PC-3 (cell line): ENCODE results near the gene H3-3A. TPM values are rescaled to one million over a fixed set of nuclear protein-coding genes. Genes with fewer than 3 reads are reported as not detected.

Experiments used
- ATAC-seq: fragments of 200-7000 bp; cut with Tn5 transposase; 2 replicates; pipeline ENCODE4 v1.9.1; 2020; ENCODE audit warnings: mild to moderate bottlenecking, moderate library complexity
- BruUV-seq: library from RNA; stranded (reverse); fragments of 400-500 nt; replicated peaks from 2 replicates; lab custom pipeline; 2021; lab: Mats Ljungman, UMichigan
- CTCF ChIA-PET: fragments of 300-600 bp; sonication (Branson Sonifier 250); formaldehyde crosslinking; loops from one replicate; lab custom pipeline; 2022; ENCODE audit warnings: antibody characterized with exemption; lab: Charles Lee
- POLR2A ChIA-PET: fragments of 300-600 bp; sonication (Branson Sonifier 250); formaldehyde crosslinking; loops from one replicate; lab custom pipeline; 2022; ENCODE audit warnings: antibody characterized with exemption; ENCODE audit not compliant: unreplicated experiment; lab: Charles Lee
- DNase-seq: peaks from one replicate; pipeline ENCODE4 v3.0.0-alpha.2; 2015
- H2AFZ ChIP-seq: fragments of 300-600 bp; sonication (generic); 2 replicates; pipeline ENCODE4 v1.6.0; 2016; ENCODE audit warnings: antibody characterized with exemption, low read length
- H3F3A ChIP-seq: fragments of 300-600 bp; sonication (generic); one replicate; pipeline ENCODE4 v1.6.0; 2017; ENCODE audit warnings: antibody characterized with exemption, low read length, control low read depth, mild to moderate bottlenecking; ENCODE audit not compliant: unreplicated experiment
- H3K27ac ChIP-seq: fragments of 300-600 bp; sonication (generic); 2 replicates; pipeline ENCODE4 v1.5.1; 2016; ENCODE audit warnings: mild to moderate bottlenecking, low read length
- H3K27me3 ChIP-seq: fragments of 300-600 bp; sonication (generic); 2 replicates; pipeline ENCODE4 v1.6.1; 2016; ENCODE audit warnings: low read length, mixed read lengths
- H3K36me3 ChIP-seq: fragments of 300-600 bp; sonication (generic); 2 replicates; pipeline ENCODE4 v1.6.1; 2016; ENCODE audit warnings: low read depth, mixed run types, low read length, mixed read lengths
- H3K4me1 ChIP-seq: fragments of 300-600 bp; sonication (generic); 2 replicates; pipeline ENCODE4 v1.5.1; 2016; ENCODE audit warnings: low read length; ENCODE audit not compliant: insufficient read depth
- H3K4me2 ChIP-seq: fragments of 300-600 bp; sonication (generic); 2 replicates; pipeline ENCODE4 v1.6.0; 2016; ENCODE audit warnings: low read length
- H3K4me3 ChIP-seq: fragments of 300-600 bp; sonication (generic); 2 replicates; pipeline ENCODE4 v1.5.1; 2016; ENCODE audit warnings: mild to moderate bottlenecking, low read length, mixed read lengths
- H3K79me2 ChIP-seq: fragments of 300-600 bp; sonication (generic); 2 replicates; pipeline ENCODE4 v1.6.1; 2017; ENCODE audit warnings: low read length, mixed read lengths
- H3K9ac ChIP-seq: fragments of 300-600 bp; sonication (generic); 2 replicates; pipeline ENCODE4 v1.6.0; 2016; ENCODE audit warnings: mild to moderate bottlenecking, low read length
- H3K9me2 ChIP-seq: fragments of 300-600 bp; sonication (generic); replicated peaks from 2 replicates; pipeline ENCODE4 v1.6.1; 2016; ENCODE audit warnings: mixed run types, low read length, mixed read lengths
- H3K9me3 ChIP-seq: fragments of 300-600 bp; sonication (generic); 2 replicates; pipeline ENCODE4 v1.6.1; 2016; ENCODE audit warnings: low read length, mixed read lengths
- H4K20me1 ChIP-seq: fragments of 300-600 bp; sonication (generic); 2 replicates; pipeline ENCODE4 v1.6.1; 2016; ENCODE audit warnings: low read length, mixed read lengths
- EZH2 ChIP-seq: fragments of 300-600 bp; sonication (generic); IDR thresholded peaks from one replicate; pipeline ENCODE4 v1.6.1; 2017; ENCODE audit warnings: antibody characterized with exemption, mild to moderate bottlenecking, low read length; ENCODE audit not compliant: unreplicated experiment
- EZH2phosphoT487 ChIP-seq: fragments of 300-600 bp; sonication (generic); IDR thresholded peaks from 2 replicates; pipeline ENCODE4 v1.6.1; 2018; ENCODE audit warnings: mild to moderate bottlenecking, antibody characterized with exemption, low read length, borderline replicate concordance
- intact Hi-C: fragments of 100-400 bp; cut with micrococcal nuclease; formaldehyde crosslinking; loops from 2 replicates; pipeline ENCODE4 v1.9.0; 2023
- total RNA-seq: library from RNA; depleted of rRNA; stranded (reverse); fragments of >200 nt; gene quantifications from 2 replicates; pipeline ENCODE4 v1.2.3, GENCODE V29; 2014
- TF ChIP-seq, protein P1 (sequence below): fragments of 300-600 bp; sonication (generic); conservative IDR thresholded peaks from 2 replicates; pipeline ENCODE4 v1.5.1; 2017; ENCODE audit warnings: antibody characterized with exemption, low read depth, mild to moderate bottlenecking, low read length

The H3-3A gene
- total RNA-seq, 1 experiment from 2014 or later, result 273 TPM

DNA sequence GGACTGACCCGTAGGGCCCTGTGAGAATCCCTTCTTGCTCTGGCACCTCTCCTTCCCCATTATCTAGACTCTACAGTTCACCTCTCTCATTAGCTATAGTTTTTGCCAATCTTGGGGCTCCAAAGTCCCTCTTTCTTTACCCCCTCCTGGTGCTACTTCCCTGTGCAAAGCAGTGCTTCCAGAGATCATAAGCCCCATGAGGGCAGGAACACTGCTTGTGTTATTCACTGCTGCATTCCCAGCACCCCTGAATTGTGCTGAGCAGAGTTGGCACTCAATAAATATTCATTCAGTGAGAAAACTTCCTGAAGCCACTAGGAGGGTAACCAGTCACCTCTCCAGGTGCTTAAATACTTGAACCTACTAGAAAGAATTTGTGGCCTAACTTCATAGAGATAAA lies 2.1 kb upstream of the H3-3A start:
- intact Hi-C loops, result no loop called here
- CTCF ChIA-PET, result interaction anchor here (0.7 kb wide), 1 partner anchor 61 kb away, joined by 6 read pairs; no protein-coding TSS in a partner anchor
- peak overlapping the region; percentile 72; the same call in 1 of the 2 replicates for H3K4me3 ChIP-seq
- H3K9me3 ChIP-seq, result no peaks in the 10 kb centered on the region
- peaks cover 23% of the 10 kb centered on the region for H4K20me1 ChIP-seq
- TF ChIP-seq EZH2phosphoT487 (no peak), EZH2 (no peak)
- TF ChIP-seq, protein P1, sequence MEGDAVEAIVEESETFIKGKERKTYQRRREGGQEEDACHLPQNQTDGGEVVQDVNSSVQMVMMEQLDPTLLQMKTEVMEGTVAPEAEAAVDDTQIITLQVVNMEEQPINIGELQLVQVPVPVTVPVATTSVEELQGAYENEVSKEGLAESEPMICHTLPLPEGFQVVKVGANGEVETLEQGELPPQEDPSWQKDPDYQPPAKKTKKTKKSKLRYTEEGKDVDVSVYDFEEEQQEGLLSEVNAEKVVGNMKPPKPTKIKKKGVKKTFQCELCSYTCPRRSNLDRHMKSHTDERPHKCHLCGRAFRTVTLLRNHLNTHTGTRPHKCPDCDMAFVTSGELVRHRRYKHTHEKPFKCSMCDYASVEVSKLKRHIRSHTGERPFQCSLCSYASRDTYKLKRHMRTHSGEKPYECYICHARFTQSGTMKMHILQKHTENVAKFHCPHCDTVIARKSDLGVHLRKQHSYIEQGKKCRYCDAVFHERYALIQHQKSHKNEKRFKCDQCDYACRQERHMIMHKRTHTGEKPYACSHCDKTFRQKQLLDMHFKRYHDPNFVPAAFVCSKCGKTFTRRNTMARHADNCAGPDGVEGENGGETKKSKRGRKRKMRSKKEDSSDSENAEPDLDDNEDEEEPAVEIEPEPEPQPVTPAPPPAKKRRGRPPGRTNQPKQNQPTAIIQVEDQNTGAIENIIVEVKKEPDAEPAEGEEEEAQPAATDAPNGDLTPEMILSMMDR, result no peak
- H3K9me2 ChIP-seq, result no peaks in the 10 kb centered on the region
- no peak for DNase-seq
- no TSS peak for BruUV-seq
- peak overlapping the region; percentile 90 for H3K4me2 ChIP-seq
- H3F3A ChIP-seq, result peaks cover 4% of the 10 kb centered on the region
- ATAC-seq, result no peak
- POLR2A ChIA-PET, result no interaction called here
- no peaks in the 10 kb centered on the region for H3K27me3 ChIP-seq
- peaks cover 33% of the 10 kb centered on the region for H3K79me2 ChIP-seq
- H3K4me1 ChIP-seq, result peaks cover 19% of the 10 kb centered on the region
- H3K27ac ChIP-seq, result no peak overlapping the region
- H3K9ac ChIP-seq, result no peak overlapping the region
- no peak overlapping the region for H2AFZ ChIP-seq
- H3K36me3 ChIP-seq, result peaks cover 8% of the 10 kb centered on the region; the same call in 1 of the 2 replicates

DNA sequence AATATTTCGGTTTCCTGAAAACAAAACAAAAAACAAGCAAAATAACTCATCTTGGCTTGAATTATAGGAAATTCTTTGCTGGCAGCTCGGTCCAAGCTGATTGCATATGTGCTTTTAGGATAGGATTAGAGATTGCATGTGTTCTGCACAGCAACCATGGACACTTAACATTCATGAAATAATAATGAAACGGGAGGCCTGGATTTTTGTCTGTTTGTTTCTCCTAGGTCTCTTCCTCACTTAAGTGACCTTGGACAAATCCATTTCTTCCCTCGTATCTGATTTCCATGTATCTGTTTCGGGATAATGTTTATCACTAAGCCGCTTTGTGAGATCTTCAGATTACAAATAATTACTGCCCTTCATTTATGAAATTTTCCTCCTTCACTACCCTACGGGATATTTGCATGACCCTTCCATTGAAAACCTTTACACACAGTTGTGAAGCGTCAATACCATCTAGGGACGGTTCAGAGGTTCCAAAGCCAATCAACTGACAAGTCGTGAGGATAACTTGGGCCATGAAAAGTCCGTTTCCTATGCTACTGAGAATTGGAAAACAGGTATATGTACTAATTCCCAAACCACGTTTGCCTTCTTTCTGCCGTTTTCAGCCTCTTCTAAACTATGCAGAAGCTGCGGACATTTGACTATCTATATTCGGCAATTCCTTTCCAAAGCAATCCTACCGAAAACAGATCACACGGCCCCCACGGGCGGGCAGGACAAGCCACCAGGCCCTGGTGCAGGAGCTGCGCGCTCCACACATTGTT lies 1.3 kb upstream of the H3-3A start:
- peaks cover 4% of the 10 kb centered on the region for H3F3A ChIP-seq
- POLR2A ChIA-PET, result interaction anchor here (0.7 to 1.7 kb wide), 3 partner anchors 22 to 62 kb away, joined by 3 to 13 read pairs (median 8); partner anchors contain the start of gene SDE2
- ATAC-seq (no peak; the same call in 1 of the 2 replicates), DNase-seq (peak; percentile 25)
- CTCF ChIA-PET, result interaction anchor here (0.6 to 1.0 kb wide), 2 partner anchors 11 to 47 kb away, joined by 3 read pairs; no protein-coding TSS in a partner anchor
- no peaks in the 10 kb centered on the region for H3K27me3 ChIP-seq
- no peaks in the 10 kb centered on the region for H3K9me2 ChIP-seq
- BruUV-seq, result TSS peak; percentile 68
- no peaks in the 10 kb centered on the region for H3K9me3 ChIP-seq
- H3K4me2 ChIP-seq, result peak overlapping the region; percentile 90
- no peak for TF ChIP-seq EZH2
- H2AFZ ChIP-seq, result peak overlapping the region; percentile 91
- H3K27ac ChIP-seq, result peak overlapping the region; percentile 85
- intact Hi-C loops, result no loop called here
- H3K9ac ChIP-seq, result peak overlapping the region; percentile 96
- H3K4me1 ChIP-seq, result peaks cover 23% of the 10 kb centered on the region
- peaks cover 42% of the 10 kb centered on the region for H3K79me2 ChIP-seq
- H3K4me3 ChIP-seq, result peak overlapping the region; percentile 72
- H4K20me1 ChIP-seq, result peaks cover 31% of the 10 kb centered on the region
- H3K36me3 ChIP-seq, result peaks cover 16% of the 10 kb centered on the region

DNA sequence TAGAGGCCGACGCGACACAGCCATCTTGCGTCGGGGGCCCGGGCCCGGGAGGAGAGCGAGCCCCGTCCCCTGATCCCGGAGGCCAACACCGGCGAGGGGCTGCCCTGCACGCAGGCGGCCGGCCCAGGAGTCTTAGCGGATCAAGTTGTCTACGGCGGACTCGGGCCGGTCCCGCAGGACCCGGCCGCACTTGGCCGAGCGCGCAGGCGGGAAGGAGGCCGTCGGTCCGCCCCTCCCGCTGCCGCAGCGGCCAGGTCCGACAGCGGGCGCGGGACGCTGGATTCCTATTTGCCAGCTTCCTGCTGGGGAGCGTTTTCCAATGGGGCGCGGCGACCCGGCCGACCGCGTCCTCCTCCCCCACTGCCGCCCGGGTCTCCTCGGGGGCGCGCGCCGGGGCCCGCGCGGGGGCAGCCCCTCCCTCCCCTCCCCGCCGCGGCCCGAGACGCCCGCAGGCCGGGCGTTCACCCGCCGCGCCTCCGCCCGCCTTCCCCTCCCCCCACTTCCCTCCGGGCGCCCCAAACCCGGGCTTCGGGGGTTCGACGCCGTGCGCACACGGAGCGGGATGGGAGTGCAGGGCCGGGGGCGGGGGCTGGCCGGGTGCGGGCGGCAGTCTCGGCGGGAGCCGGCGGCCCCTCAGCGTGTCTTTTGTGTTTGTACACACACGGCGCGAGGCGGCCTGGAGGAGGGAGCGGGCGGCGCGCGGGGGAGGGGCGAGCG lies 517 bp upstream of the H3-3A start:
- Histone ChIP-seq H4K20me1 (peaks cover 37% of the 10 kb centered on the region), H3K9ac (peak overlapping the region; percentile 96), H3K79me2 (peaks cover 49% of the 10 kb centered on the region), H3K9me2 (no peaks in the 10 kb centered on the region), H2AFZ (peak overlapping the region; percentile 91), H3K27me3 (no peaks in the 10 kb centered on the region), H3K4me2 (peak overlapping the region; percentile 90), H3K4me3 (peak overlapping the region; percentile 72), H3K36me3 (peaks cover 23% of the 10 kb centered on the region), H3K9me3 (no peaks in the 10 kb centered on the region), H3K27ac (peak overlapping the region; percentile 85), H3K4me1 (peaks cover 23% of the 10 kb centered on the region), H3F3A (peaks cover 4% of the 10 kb centered on the region)
- DNase-seq, result peak; percentile 89
- peak; percentile 72 for ATAC-seq
- ChIA-PET CTCF (interaction anchor here (0.6 to 1.0 kb wide), 6 partner anchors 12 to 603 kb away, joined by 3 to 4 read pairs (median 3); partner anchors contain the start of gene SDE2), POLR2A (interaction anchor here (0.5 to 1.7 kb wide), 16 partner anchors 21 to 717 kb away, joined by 3 to 13 read pairs (median 6); partner anchors contain the start of genes PARP1, SDE2 and SRP9)
- intact Hi-C loops, result loop anchor here (1.0 kb wide), 1 partner anchor 63 kb away; the partner anchor contains the start of gene SDE2
- no TSS peak for BruUV-seq
- TF ChIP-seq, protein P1, result no peak
- TF ChIP-seq EZH2phosphoT487 (0 out of 2 replicates have a peak, but pooled peaks have one; percentile 55), EZH2 (no peak)
